GM12878 (cell line): Measurements from ENCODE around the gene MARS1.

Source experiments
- GABPA ChIP-seq: IDR thresholded peaks from 2 replicates; pipeline ENCODE4 v1.6.1; 2014; ENCODE audit warnings: antibody characterized with exemption, low read depth, mild to moderate bottlenecking, inconsistent platforms
- HDAC6 ChIP-seq: fragments of 200-600 bp; sonication (generic); IDR thresholded peaks from one replicate; pipeline ENCODE4 v1.8.0; 2017; ENCODE audit warnings: antibody characterized with exemption; ENCODE audit not compliant: unreplicated experiment
- POLR2AphosphoS2 ChIP-seq: IDR thresholded peaks from 2 replicates; pipeline ENCODE4 v1.6.1; 2011; ENCODE audit warnings: low read depth, mild to moderate bottlenecking, low read length, improper control_type of control experiment, moderate library complexity
- TF ChIP-seq, protein P1 (sequence below), 3 experiments: IDR thresholded peaks in 2 of 3; conservative IDR thresholded peaks in 1 of 3; 2 replicates each; pipeline ENCODE4 v1.5.1; 2011; ENCODE audit warnings: low read depth in 3 of 3, low read length in 3 of 3, mild to moderate bottlenecking in 3 of 3, control low read depth in 2 of 3, moderate library complexity in 2 of 3, inconsistent platforms in 1 of 3, mixed read lengths in 1 of 3; ENCODE audit not compliant: control insufficient read depth in 2 of 3, insufficient read depth in 1 of 3; ENCODE audit errors: extremely low read depth in 1 of 3
- TF ChIP-seq, protein P2 (sequence below): fragments of 450-650 bp; IDR thresholded peaks from 2 replicates; pipeline ENCODE4 v1.6.1; 2016; ENCODE audit warnings: mild to moderate bottlenecking, moderate library complexity, borderline replicate concordance

DNA sequence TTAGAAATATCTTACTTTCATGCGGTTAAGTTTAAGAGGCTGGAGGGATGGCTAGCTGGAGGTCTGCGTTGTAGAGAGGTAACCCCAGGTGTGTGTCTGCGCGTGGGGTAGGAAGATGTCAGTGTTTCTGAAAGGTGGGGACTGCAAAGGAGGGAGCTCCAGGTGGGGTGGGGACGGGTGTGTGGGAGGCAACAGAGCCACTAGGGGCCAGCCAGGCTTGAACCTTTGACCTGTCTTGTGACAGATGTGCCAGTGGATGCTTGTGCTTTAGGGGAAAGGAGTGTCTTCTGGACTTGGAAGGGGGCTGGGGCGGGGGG lies 27.4 kb upstream of the MARS1 start:
- TF ChIP-seq, protein P1, sequence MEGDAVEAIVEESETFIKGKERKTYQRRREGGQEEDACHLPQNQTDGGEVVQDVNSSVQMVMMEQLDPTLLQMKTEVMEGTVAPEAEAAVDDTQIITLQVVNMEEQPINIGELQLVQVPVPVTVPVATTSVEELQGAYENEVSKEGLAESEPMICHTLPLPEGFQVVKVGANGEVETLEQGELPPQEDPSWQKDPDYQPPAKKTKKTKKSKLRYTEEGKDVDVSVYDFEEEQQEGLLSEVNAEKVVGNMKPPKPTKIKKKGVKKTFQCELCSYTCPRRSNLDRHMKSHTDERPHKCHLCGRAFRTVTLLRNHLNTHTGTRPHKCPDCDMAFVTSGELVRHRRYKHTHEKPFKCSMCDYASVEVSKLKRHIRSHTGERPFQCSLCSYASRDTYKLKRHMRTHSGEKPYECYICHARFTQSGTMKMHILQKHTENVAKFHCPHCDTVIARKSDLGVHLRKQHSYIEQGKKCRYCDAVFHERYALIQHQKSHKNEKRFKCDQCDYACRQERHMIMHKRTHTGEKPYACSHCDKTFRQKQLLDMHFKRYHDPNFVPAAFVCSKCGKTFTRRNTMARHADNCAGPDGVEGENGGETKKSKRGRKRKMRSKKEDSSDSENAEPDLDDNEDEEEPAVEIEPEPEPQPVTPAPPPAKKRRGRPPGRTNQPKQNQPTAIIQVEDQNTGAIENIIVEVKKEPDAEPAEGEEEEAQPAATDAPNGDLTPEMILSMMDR (IDR thresholded peaks at IDR 0.05 in 2 of 3, conservative IDR thresholded peaks at IDR 0.05 in 1 of 3; ENCODE audit: control insufficient read depth in 2 of 3, extremely low read depth in 1 of 3, insufficient read depth in 1 of 3, low read depth in 3 of 3, low read length in 3 of 3): no peak
- no peak for TF ChIP-seq HDAC6
- no peak for TF ChIP-seq GABPA
- no peak for TF ChIP-seq POLR2AphosphoS2
- TF ChIP-seq, protein P2, sequence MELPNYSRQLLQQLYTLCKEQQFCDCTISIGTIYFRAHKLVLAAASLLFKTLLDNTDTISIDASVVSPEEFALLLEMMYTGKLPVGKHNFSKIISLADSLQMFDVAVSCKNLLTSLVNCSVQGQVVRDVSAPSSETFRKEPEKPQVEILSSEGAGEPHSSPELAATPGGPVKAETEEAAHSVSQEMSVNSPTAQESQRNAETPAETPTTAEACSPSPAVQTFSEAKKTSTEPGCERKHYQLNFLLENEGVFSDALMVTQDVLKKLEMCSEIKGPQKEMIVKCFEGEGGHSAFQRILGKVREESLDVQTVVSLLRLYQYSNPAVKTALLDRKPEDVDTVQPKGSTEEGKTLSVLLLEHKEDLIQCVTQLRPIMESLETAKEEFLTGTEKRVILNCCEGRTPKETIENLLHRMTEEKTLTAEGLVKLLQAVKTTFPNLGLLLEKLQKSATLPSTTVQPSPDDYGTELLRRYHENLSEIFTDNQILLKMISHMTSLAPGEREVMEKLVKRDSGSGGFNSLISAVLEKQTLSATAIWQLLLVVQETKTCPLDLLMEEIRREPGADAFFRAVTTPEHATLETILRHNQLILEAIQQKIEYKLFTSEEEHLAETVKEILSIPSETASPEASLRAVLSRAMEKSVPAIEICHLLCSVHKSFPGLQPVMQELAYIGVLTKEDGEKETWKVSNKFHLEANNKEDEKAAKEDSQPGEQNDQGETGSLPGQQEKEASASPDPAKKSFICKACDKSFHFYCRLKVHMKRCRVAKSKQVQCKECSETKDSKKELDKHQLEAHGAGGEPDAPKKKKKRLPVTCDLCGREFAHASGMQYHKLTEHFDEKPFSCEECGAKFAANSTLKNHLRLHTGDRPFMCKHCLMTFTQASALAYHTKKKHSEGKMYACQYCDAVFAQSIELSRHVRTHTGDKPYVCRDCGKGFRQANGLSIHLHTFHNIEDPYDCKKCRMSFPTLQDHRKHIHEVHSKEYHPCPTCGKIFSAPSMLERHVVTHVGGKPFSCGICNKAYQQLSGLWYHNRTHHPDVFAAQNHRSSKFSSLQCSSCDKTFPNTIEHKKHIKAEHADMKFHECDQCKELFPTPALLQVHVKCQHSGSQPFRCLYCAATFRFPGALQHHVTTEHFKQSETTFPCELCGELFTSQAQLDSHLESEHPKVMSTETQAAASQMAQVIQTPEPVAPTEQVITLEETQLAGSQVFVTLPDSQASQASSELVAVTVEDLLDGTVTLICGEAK: no peak
